Measurements from ENCODE around the gene PCDHB11.
"Not testable (repeated sequence)": the region's sequence is repeated elsewhere in the genome, so short reads cannot be mapped to it uniquely, and the experiment has no call there.

Gene PCDHB11

DNA sequence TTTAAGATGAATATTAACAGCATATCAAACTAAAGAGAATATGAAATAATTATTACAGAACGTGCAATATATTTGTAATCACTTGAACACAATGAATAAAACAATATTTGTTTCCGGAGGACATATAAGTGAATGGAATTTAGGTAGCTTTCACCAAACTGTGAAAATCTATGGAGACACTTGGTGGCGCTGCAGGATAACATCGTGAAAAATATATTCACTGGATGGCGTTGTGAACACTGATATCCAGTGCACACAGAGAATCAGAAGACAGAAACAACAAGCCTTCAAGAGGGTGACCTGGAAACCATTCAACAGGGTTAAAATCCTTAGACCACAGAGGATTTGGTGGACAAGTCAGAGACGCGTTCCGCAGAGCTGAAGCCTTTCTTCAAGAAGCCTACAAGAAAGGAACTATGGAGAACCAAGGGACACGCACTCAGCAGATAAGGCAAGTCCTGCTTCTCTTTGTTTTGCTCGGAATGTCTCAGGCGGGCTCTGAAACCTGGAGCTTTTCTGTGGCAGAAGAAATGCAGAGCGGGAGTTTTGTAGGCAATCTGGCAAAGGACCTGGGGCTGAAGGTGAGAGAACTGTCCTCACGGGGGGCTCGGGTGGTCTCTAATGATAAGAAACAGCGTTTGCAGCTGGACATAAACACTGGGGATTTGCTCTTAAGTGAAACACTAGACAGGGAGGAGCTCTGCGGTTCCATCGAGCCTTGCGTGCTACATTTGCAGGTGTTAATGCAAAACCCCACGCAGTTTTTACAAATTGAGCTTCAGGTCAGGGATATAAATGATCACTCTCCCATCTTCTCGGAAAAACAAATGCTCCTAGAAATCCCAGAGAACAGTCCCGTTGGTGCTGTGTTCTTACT is at the start of gene PCDHB11:
PCDHB11 (plus strand) TSS at position 269 of the 877 bp plus-strand sequence; CDS start at position 417, 148 bp downstream.
- peak; percentile 64 for DNase-seq

DNA sequence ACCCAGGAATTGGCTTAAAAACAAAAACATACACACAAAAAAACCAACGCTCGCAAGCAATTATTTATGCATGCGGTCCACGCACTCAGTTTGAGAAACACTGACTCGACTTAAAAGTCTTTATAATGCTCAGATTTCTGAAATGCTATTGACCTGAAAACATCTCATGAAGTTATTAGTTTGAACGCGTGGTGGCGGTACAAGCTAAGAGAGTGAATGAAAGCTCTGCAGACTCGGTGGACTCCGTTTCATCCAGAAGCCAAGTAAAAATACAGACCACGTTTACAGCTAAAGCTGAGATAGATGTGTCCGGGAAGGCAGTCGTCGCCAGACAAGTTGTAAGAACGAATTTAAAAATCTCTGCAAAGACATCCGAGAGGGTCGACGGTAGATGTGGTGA is 49.6 kb upstream of the PCDHB11 start, which contains the start of gene PCDHB6:
PCDHB6 (plus strand) TSS at position 246 of the 400 bp plus-strand sequence. CDS start 201 bp downstream, outside the sequence.
- DNase-seq: no peak

DNA sequence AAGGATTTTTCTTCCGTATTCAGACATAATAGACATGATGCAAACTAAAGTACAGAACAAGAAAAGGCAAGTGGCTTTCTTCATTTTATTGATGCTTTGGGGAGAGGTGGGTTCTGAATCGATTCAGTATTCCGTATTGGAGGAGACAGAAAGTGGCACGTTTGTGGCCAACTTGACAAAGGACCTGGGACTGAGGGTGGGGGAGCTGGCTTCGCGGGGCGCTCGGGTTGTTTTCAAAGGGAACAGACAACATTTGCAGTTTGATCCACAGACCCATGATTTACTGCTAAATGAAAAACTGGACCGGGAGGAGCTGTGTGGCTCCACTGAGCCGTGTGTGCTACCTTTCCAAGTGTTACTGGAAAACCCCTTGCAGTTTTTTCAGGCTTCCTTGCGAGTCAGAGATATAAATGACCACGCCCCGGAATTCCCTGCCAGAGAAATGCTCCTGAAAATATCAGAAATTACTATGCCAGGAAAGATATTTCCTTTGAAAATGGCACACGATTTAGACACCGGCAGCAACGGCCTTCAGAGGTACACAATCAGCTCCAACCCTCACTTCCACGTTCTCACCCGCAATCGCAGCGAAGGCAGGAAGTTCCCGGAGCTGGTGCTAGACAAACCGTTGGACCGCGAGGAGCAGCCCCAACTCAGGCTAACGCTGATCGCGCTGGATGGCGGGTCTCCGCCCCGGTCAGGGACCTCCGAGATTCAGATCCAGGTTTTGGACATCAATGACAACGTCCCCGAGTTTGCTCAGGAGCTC is 49.0 kb upstream of the PCDHB11 start:
- DNase-seq: no peak

DNA sequence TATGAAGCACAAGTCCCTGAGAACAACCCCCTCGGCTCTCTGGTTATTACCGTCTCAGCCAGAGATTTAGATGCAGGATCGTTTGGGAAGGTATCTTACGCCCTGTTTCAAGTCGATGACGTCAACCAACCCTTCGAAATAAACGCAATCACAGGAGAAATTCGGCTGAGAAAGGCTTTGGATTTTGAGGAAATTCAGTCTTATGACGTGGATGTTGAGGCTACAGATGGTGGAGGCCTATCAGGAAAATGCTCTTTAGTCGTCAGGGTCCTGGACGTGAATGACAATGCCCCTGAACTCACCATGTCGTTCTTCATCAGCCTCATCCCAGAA is 48.5 kb upstream of the PCDHB11 start:
- no peak for DNase-seq

DNA sequence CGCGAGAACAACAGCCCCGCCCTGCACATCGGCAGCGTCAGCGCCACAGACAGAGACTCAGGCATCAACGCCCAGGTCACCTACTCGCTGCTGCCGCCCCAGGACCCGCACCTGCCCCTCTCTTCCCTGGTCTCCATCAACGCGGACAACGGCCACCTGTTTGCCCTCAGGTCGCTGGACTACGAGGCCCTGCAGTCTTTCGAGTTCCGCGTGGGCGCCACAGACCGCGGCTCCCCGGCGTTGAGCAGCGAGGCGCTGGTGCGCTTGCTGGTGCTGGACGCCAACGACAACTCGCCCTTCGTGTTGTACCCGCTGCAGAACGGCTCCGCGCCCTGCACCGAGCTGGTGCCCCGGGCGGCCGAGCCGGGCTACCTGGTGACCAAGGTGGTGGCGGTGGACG is 47.8 kb upstream of the PCDHB11 start:
- DNase-seq: not testable (repeated sequence)

DNA sequence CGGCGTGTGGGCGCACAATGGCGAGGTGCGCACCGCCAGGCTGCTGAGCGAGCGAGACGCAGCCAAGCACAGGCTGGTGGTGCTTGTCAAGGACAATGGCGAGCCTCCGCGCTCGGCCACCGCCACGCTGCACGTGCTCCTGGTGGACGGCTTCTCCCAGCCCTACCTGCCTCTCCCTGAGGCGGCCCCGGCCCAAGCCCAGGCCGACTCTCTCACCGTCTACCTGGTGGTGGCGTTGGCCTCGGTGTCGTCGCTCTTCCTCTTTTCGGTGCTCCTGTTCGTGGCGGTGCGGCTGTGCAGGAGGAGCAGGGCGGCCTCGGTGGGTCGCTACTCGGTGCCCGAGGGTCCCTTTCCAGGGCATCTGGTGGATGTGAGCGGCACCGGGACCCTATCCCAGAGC is 47.3 kb upstream of the PCDHB11 start:
- DNase-seq: not testable (repeated sequence)

DNA sequence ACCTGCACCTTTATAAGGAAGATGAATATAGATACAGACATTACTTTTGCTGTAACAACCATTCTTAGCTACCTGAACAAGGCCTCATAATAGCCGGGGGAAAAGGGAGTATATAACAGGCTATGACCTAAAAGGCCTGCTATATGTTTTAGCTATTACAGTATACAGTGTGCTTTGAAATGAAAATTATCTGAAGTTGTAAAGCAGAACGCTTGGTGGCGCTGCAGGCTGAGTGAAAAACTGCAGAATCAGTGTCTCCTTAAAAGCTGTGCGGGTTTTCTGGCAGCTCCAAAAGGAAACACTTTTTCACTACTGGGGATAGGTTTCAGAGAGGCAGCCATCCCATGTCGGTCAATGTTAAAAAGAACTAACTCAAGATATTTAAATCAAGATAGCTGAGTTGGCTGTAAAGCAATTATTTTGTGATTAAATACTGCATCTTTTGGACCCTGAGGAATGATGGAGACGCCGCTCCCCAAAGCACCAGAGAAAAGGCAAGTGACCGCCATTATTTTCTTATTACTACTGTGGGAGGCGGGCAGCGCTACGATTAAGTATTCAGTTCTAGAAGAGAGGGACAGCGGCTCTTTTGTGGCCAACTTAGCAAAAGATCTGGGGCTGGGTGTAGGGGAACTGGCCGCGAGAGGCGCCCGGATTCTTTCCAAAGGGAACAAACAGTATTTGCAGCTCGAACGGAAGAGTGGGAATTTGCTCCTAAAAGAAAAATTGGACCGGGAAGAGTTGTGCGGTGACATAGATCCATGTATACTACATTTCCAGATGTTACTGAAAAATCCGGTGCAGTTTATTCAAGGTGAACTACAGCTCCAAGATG is 43.7 kb upstream of the PCDHB11 start:
- DNase-seq: no peak

DNA sequence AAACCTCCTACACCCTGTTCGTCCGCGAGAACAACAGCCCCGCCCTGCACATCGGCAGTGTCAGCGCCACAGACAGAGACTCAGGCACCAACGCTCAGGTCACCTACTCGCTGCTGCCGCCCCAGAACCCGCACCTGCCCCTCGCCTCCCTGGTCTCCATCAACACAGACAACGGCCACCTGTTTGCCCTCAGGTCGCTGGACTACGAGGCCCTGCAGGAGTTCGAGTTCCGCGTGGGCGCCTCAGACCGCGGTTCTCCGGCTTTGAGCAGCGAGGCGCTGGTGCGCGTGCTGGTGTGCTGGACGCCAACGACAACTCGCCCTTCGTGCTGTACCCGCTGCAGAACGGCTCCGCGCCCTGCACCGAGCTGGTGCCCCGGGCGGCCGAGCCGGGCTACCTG is 42.1 kb upstream of the PCDHB11 start:
- DNase-seq: not testable (repeated sequence)

DNA sequence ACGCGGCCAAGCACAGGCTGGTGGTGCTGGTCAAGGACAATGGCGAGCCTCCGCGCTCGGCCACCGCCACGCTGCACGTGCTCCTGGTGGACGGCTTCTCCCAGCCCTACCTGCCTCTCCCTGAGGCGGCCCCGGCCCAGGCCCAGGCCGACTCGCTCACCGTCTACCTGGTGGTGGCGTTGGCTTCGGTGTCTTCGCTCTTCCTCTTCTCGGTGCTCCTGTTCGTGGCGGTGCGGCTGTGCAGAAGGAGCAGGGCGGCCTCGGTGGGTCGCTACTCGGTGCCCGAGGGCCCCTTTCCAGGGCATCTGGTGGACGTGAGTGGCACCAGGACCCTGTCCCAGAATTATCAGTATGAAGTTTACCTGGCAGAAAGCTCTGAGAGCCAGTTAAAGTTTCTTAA is 41.5 kb upstream of the PCDHB11 start:
- DNase-seq: not testable (repeated sequence)

DNA sequence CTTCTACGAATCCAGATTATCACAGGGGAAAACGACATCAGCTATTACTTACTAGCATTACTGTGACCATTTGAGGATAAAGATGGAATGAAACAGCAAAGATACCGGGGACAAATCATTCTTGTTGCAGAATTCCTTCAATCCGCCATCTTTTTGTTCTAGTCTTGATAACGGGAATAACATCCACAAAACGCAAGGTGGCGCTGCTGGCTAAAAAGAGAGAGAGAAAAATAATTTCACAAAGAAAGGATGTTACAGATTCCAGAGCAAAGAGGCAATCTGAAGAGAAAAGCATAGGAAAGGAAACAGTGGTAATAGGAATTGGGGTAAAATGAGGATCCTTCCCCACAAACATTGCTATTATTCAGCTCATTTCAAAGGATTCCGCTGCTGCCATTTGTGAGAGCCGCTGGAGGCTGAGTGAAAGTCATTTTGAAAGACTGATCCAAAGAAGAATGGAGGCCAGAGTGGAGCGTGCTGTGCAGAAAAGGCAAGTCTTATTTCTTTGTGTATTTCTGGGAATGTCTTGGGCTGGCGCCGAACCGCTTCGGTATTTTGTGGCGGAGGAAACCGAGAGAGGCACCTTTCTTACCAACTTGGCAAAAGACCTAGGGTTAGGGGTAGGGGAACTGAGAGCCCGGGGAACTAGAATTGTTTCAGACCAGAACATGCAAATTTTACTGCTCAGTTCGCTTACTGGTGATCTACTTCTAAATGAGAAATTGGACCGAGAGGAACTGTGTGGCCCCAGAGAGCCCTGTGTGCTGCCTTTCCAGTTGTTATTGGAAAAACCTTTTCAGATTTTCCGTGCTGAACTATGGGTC is 26.8 kb upstream of the PCDHB11 start, which contains the start of gene PCDHB7:
PCDHB7 (plus strand) TSS at position 264 of the 824 bp plus-strand sequence; CDS start at position 456, 192 bp downstream.
- no peak for DNase-seq

DNA sequence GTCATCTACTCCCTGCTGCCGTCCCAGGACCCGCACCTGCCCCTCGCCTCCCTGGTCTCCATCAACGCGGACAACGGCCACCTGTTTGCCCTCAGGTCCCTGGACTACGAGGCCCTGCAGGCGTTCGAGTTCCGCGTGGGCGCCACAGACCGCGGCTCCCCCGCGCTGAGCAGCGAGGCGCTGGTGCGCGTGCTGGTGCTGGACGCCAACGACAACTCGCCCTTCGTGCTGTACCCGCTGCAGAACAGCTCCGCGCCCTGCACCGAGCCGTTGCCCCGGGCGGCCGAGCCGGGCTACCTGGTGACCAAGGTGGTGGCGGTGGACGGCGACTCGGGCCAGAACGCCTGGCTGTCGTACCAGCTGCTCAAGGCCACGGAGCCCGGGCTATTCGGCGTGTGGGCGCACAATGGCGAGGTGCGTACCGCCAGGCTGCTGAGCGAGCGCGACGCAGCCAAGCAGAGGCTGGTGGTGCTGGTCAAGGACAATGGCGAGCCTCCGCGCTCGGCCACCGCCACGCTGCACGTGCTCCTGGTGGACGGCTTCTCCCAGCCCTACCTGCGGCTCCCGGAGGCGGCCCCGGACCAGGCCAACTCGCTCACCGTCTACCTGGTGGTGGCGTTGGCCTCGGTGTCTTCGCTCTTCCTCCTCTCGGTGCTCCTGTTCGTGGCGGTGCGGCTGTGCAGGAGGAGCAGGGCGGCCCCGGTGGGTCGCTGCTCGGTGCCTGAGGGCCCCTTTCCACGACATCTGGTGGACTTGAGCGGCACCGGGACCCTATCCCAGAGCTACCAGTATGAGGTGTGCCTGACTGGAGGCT is 24.9 kb upstream of the PCDHB11 start:
- not testable (repeated sequence) for DNase-seq

DNA sequence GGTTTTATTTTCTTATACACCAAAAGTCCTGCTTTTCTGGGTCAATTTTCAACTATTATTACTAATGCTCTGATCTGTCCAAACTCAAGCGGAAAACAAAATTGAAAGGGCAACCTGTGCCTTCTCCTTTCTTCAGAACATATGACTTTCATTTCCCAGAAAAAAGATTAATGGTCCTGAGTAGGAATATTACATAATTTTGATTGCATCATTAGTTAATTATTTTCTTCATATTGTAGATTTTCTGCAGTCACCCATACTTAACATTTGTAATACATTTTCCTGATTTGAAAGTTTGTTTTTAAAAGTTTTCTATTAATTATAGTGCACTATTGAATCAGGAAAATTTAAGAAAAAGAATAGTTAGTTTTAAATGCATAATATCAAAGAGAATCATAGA is 23.5 kb upstream of the PCDHB11 start:
- DNase-seq: no peak

DNA sequence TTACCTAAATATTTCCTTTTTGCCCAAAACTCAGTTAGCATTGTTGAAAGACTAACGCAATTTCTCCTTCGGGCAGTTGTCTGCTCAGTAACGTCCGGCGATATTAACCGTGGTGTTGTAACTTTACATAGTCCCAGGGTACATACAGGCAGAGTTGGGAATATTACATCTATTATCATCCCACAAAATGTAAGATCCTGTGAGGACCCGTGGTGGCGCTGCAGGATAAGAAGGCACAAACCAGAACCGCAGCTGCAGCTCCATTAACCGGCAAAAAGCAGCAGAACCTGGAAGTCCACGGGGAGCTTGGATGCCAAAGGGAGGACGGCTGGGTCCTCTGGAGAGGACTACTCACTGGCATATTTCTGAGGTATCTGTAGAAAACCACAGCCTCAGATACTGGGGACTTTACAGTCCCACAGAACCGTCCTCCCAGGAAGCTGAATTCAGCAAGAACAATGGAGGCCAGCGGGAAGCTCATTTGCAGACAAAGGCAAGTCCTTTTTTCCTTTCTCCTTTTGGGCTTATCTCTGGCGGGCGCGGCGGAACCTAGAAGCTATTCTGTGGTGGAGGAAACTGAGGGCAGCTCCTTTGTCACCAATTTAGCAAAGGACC is 21.7 kb upstream of the PCDHB11 start, which contains the start of gene PCDHB8:
PCDHB8 (plus strand) TSS at position 214 of the 615 bp plus-strand sequence; CDS start at position 459, 245 bp downstream.
- peak; percentile 23 for DNase-seq

DNA sequence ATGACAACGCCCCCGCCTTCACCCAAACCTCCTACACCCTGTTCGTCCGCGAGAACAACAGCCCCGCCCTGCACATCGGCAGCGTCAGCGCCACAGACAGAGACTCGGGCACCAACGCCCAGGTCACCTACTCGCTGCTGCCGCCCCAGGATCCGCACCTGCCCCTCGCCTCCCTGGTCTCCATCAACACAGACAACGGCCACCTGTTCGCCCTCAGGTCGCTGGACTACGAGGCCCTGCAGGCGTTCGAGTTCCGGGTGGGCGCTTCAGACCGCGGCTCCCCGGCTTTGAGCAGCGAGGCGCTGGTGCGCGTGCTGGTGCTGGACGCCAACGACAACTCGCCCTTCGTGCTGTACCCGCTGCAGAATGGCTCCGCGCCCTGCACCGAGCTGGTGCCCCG is 20.1 kb upstream of the PCDHB11 start:
- not testable (repeated sequence) for DNase-seq

DNA sequence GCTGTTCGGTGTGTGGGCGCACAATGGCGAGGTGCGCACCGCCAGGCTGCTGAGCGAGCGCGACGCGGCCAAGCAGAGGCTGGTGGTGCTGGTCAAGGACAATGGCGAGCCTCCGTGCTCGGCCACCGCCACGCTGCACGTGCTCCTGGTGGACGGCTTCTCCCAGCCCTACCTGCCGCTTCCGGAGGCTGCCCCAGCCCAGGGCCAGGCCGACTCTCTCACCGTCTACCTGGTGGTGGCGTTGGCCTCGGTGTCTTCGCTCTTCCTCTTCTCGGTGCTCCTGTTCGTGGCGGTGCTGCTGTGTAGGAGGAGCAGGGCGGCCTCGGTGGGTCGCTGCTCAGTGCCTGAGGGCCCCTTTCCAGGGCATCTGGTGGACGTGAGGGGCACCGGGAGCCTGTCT is 19.6 kb upstream of the PCDHB11 start:
- DNase-seq: not testable (repeated sequence)

DNA sequence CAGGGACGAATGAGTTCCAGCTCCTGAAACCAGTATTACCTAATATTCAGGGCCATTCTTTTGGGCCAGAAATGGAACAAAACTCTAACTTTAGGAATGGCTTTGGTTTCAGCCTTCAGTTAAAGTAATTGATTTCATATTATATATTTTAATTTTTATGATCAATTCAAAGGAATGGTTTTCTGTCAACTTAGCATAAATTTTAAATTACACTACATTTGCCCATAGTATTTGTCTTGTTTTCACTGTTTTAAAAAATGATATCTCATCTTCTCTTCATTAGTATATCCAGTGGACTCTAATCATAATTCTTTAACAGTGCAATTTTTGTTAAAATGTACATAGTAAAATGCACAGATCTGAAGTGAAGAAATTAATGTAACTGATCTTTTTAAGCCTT is 19.1 kb upstream of the PCDHB11 start:
- no peak for DNase-seq

DNA sequence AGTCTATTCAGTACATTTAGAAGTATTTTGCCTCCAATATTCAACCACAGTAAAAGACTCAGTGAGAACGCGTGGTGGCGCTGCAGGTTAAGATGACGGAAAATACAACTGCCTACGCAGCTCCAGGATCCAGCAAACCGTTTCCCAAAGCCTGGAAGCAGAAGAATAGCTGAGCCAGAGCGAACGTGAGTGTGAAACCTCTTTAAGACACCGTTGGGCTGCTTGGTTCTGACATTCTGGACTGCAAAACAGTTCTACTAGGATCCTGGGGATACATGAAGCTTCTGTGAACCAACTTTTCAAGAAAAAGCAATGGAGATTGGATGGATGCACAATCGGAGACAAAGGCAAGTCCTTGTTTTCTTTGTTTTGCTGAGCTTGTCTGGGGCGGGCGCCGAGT is 17.2 kb upstream of the PCDHB11 start, which contains the start of gene PCDHB16:
PCDHB16 (plus strand) TSS at position 140 of the 400 bp plus-strand sequence; CDS start at position 313, 173 bp downstream.
- no peak for DNase-seq

DNA sequence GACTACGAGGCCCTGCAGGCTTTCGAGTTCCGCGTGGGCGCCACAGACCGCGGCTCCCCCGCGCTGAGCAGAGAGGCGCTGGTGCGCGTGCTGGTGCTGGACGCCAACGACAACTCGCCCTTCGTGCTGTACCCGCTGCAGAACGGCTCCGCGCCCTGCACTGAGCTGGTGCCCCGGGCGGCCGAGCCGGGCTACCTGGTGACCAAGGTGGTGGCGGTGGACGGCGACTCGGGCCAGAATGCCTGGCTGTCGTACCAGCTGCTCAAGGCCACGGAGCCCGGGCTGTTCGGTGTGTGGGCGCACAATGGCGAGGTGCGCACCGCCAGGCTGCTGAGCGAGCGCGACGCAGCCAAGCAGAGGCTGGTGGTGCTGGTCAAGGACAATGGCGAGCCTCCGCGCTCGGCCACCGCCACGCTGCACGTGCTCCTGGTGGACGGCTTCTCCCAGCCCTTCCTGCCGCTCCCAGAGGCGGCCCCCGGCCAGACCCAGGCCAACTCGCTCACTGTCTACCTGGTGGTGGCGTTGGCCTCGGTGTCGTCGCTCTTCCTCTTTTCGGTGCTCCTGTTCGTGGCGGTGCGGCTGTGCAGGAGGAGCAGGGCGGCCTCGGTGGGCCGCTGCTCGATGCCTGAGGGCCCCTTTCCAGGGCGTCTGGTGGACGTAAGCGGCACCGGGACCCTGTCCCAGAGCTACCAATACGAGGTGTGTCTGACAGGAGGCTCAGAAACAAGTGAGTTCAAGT is 15.1 kb upstream of the PCDHB11 start:
- DNase-seq: not testable (repeated sequence)

DNA sequence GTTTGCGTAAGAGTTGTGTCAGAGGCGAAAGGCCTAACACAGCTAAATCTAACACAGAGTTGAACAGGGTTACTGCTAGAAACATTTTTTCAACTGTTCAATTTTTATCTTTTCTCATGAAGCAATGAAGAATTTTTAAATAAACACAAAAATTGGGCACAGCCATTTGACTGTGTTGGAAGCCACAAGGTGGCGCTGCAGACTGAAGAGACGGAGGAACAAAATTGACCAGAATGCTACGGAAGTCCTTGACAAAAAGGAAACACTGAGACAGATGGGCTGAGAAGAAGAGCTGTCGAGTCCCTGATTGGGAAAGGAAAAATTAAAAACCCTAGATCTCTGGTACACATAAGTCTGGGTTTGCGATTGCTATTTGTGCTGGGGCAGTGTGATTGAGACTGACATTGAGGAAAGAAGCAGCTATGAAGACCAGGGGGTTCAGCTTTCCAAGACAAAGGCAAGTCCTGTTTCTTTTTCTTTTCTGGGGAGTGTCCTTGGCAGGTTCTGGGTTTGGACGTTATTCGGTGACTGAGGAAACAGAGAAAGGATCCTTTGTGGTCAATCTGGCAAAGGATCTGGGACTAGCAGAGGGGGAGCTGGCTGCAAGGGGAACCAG is 12.4 kb upstream of the PCDHB11 start, which contains the start of gene PCDHB9:
PCDHB9 (plus strand) TSS at position 265 of the 616 bp plus-strand sequence; CDS start at position 423, 158 bp downstream.
- DNase-seq: peak; percentile 27

Measured in NCI-H774 (cell line).